GM12892 (cell line): ENCODE results near the gene CACNA1E.
"Not testable (repeated sequence)": the region's sequence is repeated elsewhere in the genome, so short reads cannot be mapped to it uniquely, and the experiment has no call there.

Source experiments
- DNase-seq: peaks from one replicate; pipeline ENCODE4 v3.0.0; 2011; ENCODE audit not compliant: insufficient read length
- FAIRE-seq: peaks from 2 replicates; lab custom pipeline; 2011; peaks lifted over from hg19 to GRCh38; lab: Jason Lieb, UNC
- POLR2A ChIP-seq: IDR thresholded peaks from 2 replicates; pipeline ENCODE4 v1.6.1; 2011; ENCODE audit warnings: low read depth, low read length, control low read depth
- POLR2AphosphoS5 ChIP-seq: IDR thresholded peaks from 2 replicates; pipeline ENCODE4 v1.6.1; 2011; ENCODE audit warnings: low read depth, low read length, control low read depth
- TAF1 ChIP-seq: IDR thresholded peaks from 2 replicates; pipeline ENCODE4 v1.6.1; 2011; ENCODE audit warnings: low read depth, mild to moderate bottlenecking, control low read depth, low read length, borderline replicate concordance

Gene CACNA1E

GRCh38 chr1:181818459-181818858 is 335.1 kb downstream of the CACNA1E start:
- TF ChIP-seq POLR2AphosphoS5 (no peak), POLR2A (no peak), TAF1 (no peak)
- FAIRE-seq (no peak), DNase-seq (no peak)

DNA sequence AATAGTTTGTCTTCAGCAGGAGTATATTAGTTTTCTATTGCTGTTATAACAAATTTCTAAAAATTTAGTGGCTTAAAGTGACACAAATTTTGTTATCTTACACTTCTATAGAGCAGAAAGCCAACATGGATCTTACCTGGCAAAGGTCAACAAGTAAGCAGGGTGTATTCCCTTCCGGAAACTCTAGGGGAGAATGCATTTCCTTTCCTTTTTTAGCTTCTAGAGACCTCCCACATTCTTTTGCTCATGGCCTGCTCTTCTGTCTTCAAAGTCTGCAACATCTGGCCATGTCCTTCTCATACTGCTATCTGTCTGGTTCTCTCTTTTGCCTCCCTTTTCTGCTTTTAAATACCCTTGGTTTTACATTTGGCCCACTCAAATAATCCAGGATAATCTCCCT is 335.6 kb downstream of the CACNA1E start:
- TF ChIP-seq POLR2AphosphoS5 (no peak), POLR2A (no peak), TAF1 (no peak)
- DNase-seq (no peak), FAIRE-seq (no peak)

DNA sequence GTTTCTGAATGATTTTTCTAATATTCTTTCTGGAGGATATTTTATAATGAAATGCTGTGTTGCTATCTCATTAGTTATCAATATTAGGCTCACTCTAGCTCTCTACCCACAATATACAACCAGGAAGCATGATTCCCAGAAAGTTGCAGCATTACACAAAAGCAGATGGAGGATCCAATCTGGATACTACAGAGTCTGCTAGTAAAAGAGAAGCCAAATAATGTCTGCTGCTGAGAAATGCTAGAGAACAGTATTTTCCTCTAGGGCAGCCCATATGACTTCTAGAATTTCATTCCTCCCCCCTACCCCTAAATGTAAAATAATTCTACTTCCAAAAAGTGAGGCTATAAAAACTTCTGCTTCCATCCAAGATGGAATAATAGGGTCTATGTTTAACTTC is 338.4 kb downstream of the CACNA1E start:
- FAIRE-seq = no peak
- no peak for DNase-seq
- TF ChIP-seq POLR2A (no peak), TAF1 (no peak), POLR2AphosphoS5 (no peak)

GRCh38 chr1:181832173-181832880 is 349.0 kb downstream of the CACNA1E start:
- not testable (repeated sequence) for FAIRE-seq, DNase-seq

GRCh38 chr1:181846001-181846645 is 362.8 kb downstream of the CACNA1E start:
- no peak for FAIRE-seq

GRCh38 chr1:181846681-181847080 is 363.4 kb downstream of the CACNA1E start:
- TF ChIP-seq TAF1 = no peak
- no peak for TF ChIP-seq POLR2AphosphoS5
- no peak for DNase-seq
- FAIRE-seq = no peak

More at GRCh38 chr1:181846001-181846645, 362.8 kb downstream of the CACNA1E start:
- DNase-seq = no peak
- no peak for TF ChIP-seq POLR2AphosphoS5

- no peak for TF ChIP-seq TAF1
- no peak for TF ChIP-seq POLR2AphosphoS5
- no peak for DNase-seq
- FAIRE-seq = no peak
Measured at GRCh38 chr1:181849071-181849470, 365.8 kb downstream of the CACNA1E start.

- not testable (repeated sequence) for FAIRE-seq, DNase-seq
Measured at GRCh38 chr1:181854212-181854611, 370.9 kb downstream of the CACNA1E start.

- DNase-seq = no peak
- no peak for TF ChIP-seq TAF1
- TF ChIP-seq POLR2AphosphoS5 = no peak
- TF ChIP-seq POLR2A = no peak
- FAIRE-seq = no peak
Measured at GRCh38 chr1:181855380-181855779, 372.1 kb downstream of the CACNA1E start.
